H1 (cell line): ENCODE measurements around the gene LRRC45.

ENCODE experiments used
- BCL11A ChIP-seq, 2 experiments: IDR thresholded peaks; one replicate each; pipeline ENCODE4 v1.6.1; 2011; ENCODE audit warnings: low read depth in 2 of 2, low read length in 2 of 2, mild to moderate bottlenecking in 2 of 2
- CREB1 ChIP-seq: IDR thresholded peaks from 2 replicates; pipeline ENCODE4 v1.6.1; 2012; ENCODE audit warnings: inconsistent platforms
- HDAC2 ChIP-seq, 2 experiments: fragments of 300-600 bp in 1 of 2; sonication (generic) in 1 of 2; IDR thresholded peaks; 2 replicates each; pipeline ENCODE4 v1.6.1; 2011 to 2012; ENCODE audit warnings: low read depth in 2 of 2, low read length in 2 of 2, mild to moderate bottlenecking in 2 of 2, moderate library complexity in 2 of 2, borderline replicate concordance in 1 of 2, inconsistent platforms in 1 of 2
- JUN ChIP-seq: IDR thresholded peaks from 2 replicates; pipeline ENCODE4 v1.6.1; 2011; ENCODE audit warnings: low read depth, mild to moderate bottlenecking, improper control_type of control experiment, low read length
- POLR2A ChIP-seq, 2 experiments: IDR thresholded peaks; 1 replicate in 1 of 2; 2 replicates in 1 of 2; pipeline ENCODE4 v1.6.1; 2011; ENCODE audit warnings: low read depth in 2 of 2, low read length in 2 of 2, mild to moderate bottlenecking in 2 of 2; ENCODE audit errors: control extremely low read depth in 1 of 2
- RAD21 ChIP-seq, 2 experiments: IDR thresholded peaks in 1 of 2; conservative IDR thresholded peaks in 1 of 2; 2 replicates each; pipeline ENCODE4 v1.6.1; 2011; ENCODE audit warnings: low read depth in 2 of 2, low read length in 2 of 2, improper control_type of control experiment in 1 of 2, inconsistent platforms in 1 of 2, mild to moderate bottlenecking in 1 of 2, moderate library complexity in 1 of 2
- SIN3A ChIP-seq, 2 experiments: IDR thresholded peaks in 1 of 2; conservative IDR thresholded peaks in 1 of 2; 2 replicates each; pipeline ENCODE4 v1.6.1; 2011 to 2012; ENCODE audit warnings: low read length in 2 of 2, improper control_type of control experiment in 1 of 2, low read depth in 1 of 2, mild to moderate bottlenecking in 1 of 2
- TF ChIP-seq, protein P1 (sequence below), 3 experiments: IDR thresholded peaks; 1 replicate in 2 of 3; 2 replicates in 1 of 3; pipeline versions ENCODE4 v1.5.1 to v1.6.1; 2011; ENCODE audit warnings: low read length in 3 of 3, mild to moderate bottlenecking in 3 of 3, inconsistent platforms in 2 of 3, low read depth in 1 of 3, moderate library complexity in 1 of 3; ENCODE audit not compliant: insufficient read depth in 1 of 3; ENCODE audit errors: control extremely low read depth in 1 of 3

DNA sequence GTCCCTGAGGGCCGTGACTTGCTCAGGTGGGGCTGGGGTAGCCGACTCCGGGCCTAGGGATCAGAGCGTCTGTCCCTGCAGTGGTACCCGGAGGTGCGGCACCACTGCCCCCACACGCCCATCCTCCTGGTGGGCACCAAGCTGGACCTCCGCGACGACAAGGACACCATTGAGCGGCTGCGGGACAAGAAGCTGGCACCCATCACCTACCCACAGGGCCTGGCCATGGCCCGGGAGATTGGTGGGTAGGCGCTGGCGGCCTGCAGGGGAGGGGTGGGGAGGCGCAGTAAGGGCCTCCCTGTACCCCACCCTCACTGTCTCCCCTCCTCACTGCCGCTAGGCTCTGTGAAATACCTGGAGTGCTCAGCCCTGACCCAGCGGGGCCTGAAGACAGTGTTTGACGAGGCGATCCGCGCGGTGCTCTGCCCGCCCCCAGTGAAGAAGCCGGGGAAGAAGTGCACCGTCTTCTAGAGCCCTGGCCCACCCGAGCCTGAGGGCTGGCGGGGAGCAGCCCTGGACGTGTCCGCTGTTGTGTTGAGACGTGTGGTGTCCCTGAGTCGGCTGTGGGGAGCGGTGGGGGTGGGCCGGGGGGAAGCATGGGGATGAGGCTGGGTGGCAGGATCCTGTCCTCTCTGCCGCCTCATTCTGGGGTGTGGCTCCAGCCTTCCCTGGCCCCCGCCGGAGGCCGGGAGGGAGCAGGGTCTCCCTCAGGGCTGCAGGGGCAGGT lies 10.4 kb downstream of the LRRC45 start:
- TF ChIP-seq POLR2A (IDR thresholded peaks at IDR 0.05; ENCODE audit: control extremely low read depth in 1 of 2, low read depth in 2 of 2, low read length in 2 of 2) (no peak), RAD21 (IDR thresholded peaks at IDR 0.05 in 1 of 2, conservative IDR thresholded peaks at IDR 0.05 in 1 of 2; ENCODE audit: low read depth in 2 of 2, low read length in 2 of 2) (no peak), HDAC2 (IDR thresholded peaks at IDR 0.05; ENCODE audit: borderline replicate concordance in 1 of 2, low read depth in 2 of 2, low read length in 2 of 2) (no peak), CREB1 (no peak), BCL11A (IDR thresholded peaks at IDR 0.05; ENCODE audit: low read depth in 2 of 2, low read length in 2 of 2) (no peak), SIN3A (conservative IDR thresholded peaks at IDR 0.05 in 1 of 2, IDR thresholded peaks at IDR 0.05 in 1 of 2; ENCODE audit: low read depth in 1 of 2, low read length in 2 of 2) (no peak), JUN (no peak)
- TF ChIP-seq, protein P1, sequence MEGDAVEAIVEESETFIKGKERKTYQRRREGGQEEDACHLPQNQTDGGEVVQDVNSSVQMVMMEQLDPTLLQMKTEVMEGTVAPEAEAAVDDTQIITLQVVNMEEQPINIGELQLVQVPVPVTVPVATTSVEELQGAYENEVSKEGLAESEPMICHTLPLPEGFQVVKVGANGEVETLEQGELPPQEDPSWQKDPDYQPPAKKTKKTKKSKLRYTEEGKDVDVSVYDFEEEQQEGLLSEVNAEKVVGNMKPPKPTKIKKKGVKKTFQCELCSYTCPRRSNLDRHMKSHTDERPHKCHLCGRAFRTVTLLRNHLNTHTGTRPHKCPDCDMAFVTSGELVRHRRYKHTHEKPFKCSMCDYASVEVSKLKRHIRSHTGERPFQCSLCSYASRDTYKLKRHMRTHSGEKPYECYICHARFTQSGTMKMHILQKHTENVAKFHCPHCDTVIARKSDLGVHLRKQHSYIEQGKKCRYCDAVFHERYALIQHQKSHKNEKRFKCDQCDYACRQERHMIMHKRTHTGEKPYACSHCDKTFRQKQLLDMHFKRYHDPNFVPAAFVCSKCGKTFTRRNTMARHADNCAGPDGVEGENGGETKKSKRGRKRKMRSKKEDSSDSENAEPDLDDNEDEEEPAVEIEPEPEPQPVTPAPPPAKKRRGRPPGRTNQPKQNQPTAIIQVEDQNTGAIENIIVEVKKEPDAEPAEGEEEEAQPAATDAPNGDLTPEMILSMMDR (IDR thresholded peaks at IDR 0.05; ENCODE audit: control extremely low read depth in 1 of 3, insufficient read depth in 1 of 3, low read depth in 1 of 3, low read length in 3 of 3), result no peak
